Fibroblast of mammary gland (primary cell): ENCODE data around the gene MAGI1.
"Not testable (repeated sequence)": the region's sequence is repeated elsewhere in the genome, so short reads cannot be mapped to it uniquely, and the experiment has no call there.

ENCODE experiments used
- DNase-seq: peaks from one replicate; pipeline ENCODE4 v3.0.0-alpha.2; 2010; ENCODE audit warnings: low read depth
- H3K4me3 ChIP-seq: 2 replicates; pipeline ENCODE4 v1.5.1; 2011; ENCODE audit warnings: low read depth, mild to moderate bottlenecking, low read length, moderate library complexity; ENCODE audit not compliant: control insufficient read depth
- CTCF ChIP-seq: conservative IDR thresholded peaks from 2 replicates; pipeline ENCODE4 v1.5.1; 2011; ENCODE audit warnings: low read depth, low read length, inconsistent platforms; ENCODE audit not compliant: control insufficient read depth, insufficient read depth

Gene MAGI1

GRCh38 chr3:65568497-65568896 lies 470.2 kb downstream of the MAGI1 start:
- no peak for DNase-seq
- no peak for TF ChIP-seq CTCF
- no peak overlapping the region for H3K4me3 ChIP-seq

GRCh38 chr3:65565744-65566143 lies 473.0 kb downstream of the MAGI1 start:
- H3K4me3 ChIP-seq, DNase-seq: not testable (repeated sequence)

- DNase-seq, result no peak
- no peak for TF ChIP-seq CTCF
- no peak overlapping the region for H3K4me3 ChIP-seq
Observed at GRCh38 chr3:65564483-65564882, 474.2 kb downstream of the MAGI1 start.

- TF ChIP-seq CTCF, result no peak
Observed at GRCh38 chr3:65563861-65564260, 474.9 kb downstream of the MAGI1 start.

GRCh38 chr3:65562447-65562846 lies 476.3 kb downstream of the MAGI1 start:
- TF ChIP-seq CTCF, result no peak
- DNase-seq, result no peak
- no peak overlapping the region for H3K4me3 ChIP-seq

More at GRCh38 chr3:65563861-65564260, 474.9 kb downstream of the MAGI1 start:
- H3K4me3 ChIP-seq, result no peak overlapping the region
- DNase-seq, result no peak

- no peak for DNase-seq
- no peak overlapping the region for H3K4me3 ChIP-seq
- TF ChIP-seq CTCF, result no peak
Observed at GRCh38 chr3:65561617-65562016, 477.1 kb downstream of the MAGI1 start.

- no peak for DNase-seq
- no peak overlapping the region for H3K4me3 ChIP-seq
- no peak for TF ChIP-seq CTCF
Observed at GRCh38 chr3:65560901-65561300, 477.8 kb downstream of the MAGI1 start.
